GM20000 (cell line): ENCODE results near the gene ADAMTS3.
A peak's percentile ranks its signal among the peaks of the same experiment; 100 is the strongest.

Experiments
- DNase-seq: peaks from one replicate; pipeline ENCODE4 v3.0.0; 2012; ENCODE audit warnings: low spot score
- CTCF ChIP-seq: IDR thresholded peaks from 2 replicates; pipeline ENCODE4 v1.5.1; 2012; ENCODE audit warnings: mild to moderate bottlenecking, control low read depth; ENCODE audit errors: extremely low read depth, missing control alignments

Gene ADAMTS3

GRCh38 chr4:72587334-72587733, 18.3 kb upstream of the ADAMTS3 start:
- no peak for TF ChIP-seq CTCF
- no peak for DNase-seq

GRCh38 chr4:72582853-72583252, 13.8 kb upstream of the ADAMTS3 start:
- no peak for TF ChIP-seq CTCF
- no peak for DNase-seq

- DNase-seq, result no peak
- no peak for TF ChIP-seq CTCF
These were observed 8.2 kb upstream of the ADAMTS3 start for GRCh38 chr4:72577211-72577610.

GRCh38 chr4:72571337-72571736, 2.3 kb upstream of the ADAMTS3 start:
- no peak for DNase-seq
- TF ChIP-seq CTCF, result no peak

- DNase-seq, result no peak
- no peak for TF ChIP-seq CTCF
These were observed 756 bp upstream of the ADAMTS3 start for GRCh38 chr4:72569719-72570235.

GRCh38 chr4:72567821-72568675, 973 bp downstream of the ADAMTS3 start:
- DNase-seq, result peak; percentile 26
- TF ChIP-seq CTCF, result no peak

- no peak for DNase-seq
- TF ChIP-seq CTCF, result no peak
These were observed 2.0 kb downstream of the ADAMTS3 start for GRCh38 chr4:72567036-72567435.
